AG09319 (cell line): Measurements from ENCODE around the gene MYL12B.
"Not testable (repeated sequence)": the region's sequence is repeated elsewhere in the genome, so short reads cannot be mapped to it uniquely, and the experiment has no call there.

ENCODE experiments used
- DNase-seq: peaks from one replicate; pipeline ENCODE4 v3.0.0-alpha.2; 2010; ENCODE audit warnings: low read depth; ENCODE audit errors: extremely low read depth
- CTCF ChIP-seq: IDR thresholded peaks from 2 replicates; pipeline ENCODE4 v1.5.1; 2011; ENCODE audit warnings: low read depth, mild to moderate bottlenecking, inconsistent platforms, low read length, moderate library complexity

The MYL12B gene

GRCh38 chr18:3218819-3219218 is 43.1 kb upstream of the MYL12B start:
- no peak for TF ChIP-seq CTCF
- DNase-seq, result no peak

- no peak for DNase-seq
- no peak for TF ChIP-seq CTCF
These were observed 42.7 kb upstream of the MYL12B start for GRCh38 chr18:3219241-3219630.

- DNase-seq, result no peak
These were observed 42.1 kb upstream of the MYL12B start, which contains the start of gene MYOM1 for GRCh38 chr18:3219631-3220335. TSS of gene MYOM1 (minus strand) at chr18:3219968. CDS start at chr18:3215223, 4,745 bp downstream.

GRCh38 chr18:3220868-3221267 is 41.1 kb upstream of the MYL12B start:
- not testable (repeated sequence) for DNase-seq

More at GRCh38 chr18:3219631-3220335, 42.1 kb upstream of the MYL12B start, which contains the start of gene MYOM1:
- TF ChIP-seq CTCF, result no peak

- no peak for DNase-seq
- TF ChIP-seq CTCF, result no peak
These were observed 40.4 kb upstream of the MYL12B start for GRCh38 chr18:3221496-3221895.

- no peak for DNase-seq
- no peak for TF ChIP-seq CTCF
These were observed 38.6 kb upstream of the MYL12B start for GRCh38 chr18:3223356-3223755.

- no peak for TF ChIP-seq CTCF
These were observed 37.7 kb upstream of the MYL12B start for GRCh38 chr18:3224223-3224622.

GRCh38 chr18:3225588-3225987 is 36.3 kb upstream of the MYL12B start:
- DNase-seq, result no peak
- TF ChIP-seq CTCF, result no peak

More at GRCh38 chr18:3224223-3224622, 37.7 kb upstream of the MYL12B start:
- DNase-seq, result no peak
